ENCODE data around the gene PCBP2.
"Not testable (repeated sequence)": the region's sequence is repeated elsewhere in the genome, so short reads cannot be mapped to it uniquely, and the experiment has no call there.

The PCBP2 gene

DNA sequence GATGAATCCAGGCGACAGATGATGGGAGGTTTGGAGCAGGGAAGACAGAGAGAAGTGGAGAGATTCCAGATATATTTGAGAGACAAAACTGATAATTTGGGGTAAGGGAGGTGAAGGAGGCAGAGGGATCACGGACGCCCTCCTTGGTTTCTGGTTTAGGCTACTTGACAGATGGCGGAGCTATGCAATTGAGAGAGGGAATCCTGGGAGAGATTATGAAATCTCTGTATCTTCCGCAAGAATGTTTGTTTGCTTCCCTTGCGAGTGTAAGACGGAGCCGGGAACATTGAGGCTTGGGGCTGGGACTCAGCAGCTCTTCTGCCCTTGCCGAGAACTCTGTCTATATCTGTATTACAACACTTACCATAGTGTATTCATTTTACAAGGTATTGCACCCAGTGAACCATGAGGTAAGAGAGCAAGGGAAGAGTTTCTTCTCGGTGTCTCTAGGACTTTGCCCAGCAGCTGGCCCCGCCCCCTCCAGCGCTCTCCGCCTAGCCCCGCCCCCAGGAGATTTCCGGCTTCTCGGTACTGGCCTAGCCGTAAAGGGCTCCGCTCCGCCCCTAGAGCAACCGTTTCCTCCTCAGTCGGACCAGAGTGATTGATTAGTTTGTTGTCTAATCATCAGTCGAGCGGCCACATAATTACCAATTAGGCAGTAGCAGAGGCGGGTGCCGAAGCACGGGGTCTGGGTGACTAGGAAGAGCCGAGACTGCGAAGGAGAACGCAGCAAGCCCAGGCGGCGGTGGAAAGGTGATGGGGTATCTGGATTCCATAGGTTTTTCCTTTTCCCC lies 10.7 kb upstream of the PCBP2 start, which contains the start of gene PRR13:
PRR13 (plus strand) TSS at position 695 of the 794 bp plus-strand sequence. CDS start 981 bp downstream, outside the sequence.
- DNase-seq: peak; percentile 97

DNA sequence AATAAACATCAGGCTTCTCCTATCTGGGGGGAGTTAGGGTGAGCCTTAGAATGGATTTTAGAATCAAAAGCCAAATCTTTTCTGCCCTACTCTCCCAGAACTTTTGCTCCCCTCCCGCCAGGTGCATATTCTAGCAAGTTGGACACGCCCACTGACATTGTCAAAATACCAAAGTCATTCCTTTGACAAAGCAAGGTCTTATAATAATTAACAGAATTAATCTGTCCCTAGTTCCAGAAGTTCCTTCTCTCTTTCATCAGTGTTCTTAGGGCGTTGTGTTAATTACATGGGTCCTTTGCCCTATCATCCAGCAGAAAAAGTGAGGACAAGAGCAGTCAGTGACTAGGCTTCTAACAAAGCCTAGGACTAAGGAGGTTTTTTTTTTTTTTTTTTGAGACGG lies 7.9 kb upstream of the PCBP2 start:
- no peak for DNase-seq

DNA sequence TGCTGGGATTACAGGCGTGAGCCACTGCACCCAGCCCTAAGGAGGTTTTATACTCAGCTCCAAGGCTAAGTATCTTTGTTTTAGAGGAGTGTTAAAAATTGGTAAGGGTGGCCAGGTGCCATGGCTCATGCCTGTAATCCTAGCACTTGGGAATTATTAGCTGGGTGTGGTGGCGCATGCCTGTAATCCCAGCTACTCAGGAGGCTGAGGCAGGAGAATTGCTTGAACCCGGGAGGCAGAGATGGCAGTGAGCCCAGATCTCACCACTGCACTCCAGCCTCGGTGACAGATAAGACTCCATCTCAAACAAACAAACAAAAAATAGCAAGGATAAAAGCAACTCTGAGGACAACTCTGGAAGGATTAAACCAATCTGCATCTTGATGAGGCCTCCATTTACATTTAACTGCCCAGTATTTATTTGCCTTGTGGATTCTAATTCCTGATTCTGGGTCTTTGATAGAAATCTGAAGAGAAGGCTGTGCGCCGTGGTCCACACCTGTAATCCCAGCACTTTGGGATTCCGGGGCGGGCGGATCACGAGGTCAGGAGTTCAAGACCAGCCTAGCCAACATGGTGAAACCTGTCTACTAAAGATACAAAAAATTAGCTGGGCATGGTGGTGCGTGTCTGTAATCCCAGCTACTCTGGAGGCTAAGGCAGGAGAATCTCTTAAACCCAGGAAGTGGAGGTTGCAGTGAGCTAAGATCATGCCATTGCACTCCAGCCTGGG lies 7.1 kb upstream of the PCBP2 start:
- not testable (repeated sequence) for DNase-seq

DNA sequence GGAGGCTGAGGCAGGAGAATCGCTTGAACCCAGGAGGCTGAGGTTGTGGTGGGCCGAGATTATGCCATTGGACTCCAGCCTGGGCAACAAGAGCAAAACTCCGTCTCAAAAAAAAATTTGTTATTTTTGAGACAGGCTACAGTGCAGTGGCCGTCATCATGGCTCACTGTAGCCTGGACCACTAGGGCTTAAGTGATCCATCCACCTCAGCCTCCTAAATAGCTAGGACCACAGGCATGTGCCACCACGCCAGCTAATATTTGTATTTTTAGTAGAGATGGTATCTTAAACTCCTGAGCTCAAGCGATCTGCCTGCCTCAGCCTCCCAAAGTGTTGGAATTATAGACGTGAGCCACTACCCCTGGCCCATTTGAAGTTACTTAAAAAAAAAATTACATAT lies 966 bp upstream of the PCBP2 start:
- no peak for DNase-seq

DNA sequence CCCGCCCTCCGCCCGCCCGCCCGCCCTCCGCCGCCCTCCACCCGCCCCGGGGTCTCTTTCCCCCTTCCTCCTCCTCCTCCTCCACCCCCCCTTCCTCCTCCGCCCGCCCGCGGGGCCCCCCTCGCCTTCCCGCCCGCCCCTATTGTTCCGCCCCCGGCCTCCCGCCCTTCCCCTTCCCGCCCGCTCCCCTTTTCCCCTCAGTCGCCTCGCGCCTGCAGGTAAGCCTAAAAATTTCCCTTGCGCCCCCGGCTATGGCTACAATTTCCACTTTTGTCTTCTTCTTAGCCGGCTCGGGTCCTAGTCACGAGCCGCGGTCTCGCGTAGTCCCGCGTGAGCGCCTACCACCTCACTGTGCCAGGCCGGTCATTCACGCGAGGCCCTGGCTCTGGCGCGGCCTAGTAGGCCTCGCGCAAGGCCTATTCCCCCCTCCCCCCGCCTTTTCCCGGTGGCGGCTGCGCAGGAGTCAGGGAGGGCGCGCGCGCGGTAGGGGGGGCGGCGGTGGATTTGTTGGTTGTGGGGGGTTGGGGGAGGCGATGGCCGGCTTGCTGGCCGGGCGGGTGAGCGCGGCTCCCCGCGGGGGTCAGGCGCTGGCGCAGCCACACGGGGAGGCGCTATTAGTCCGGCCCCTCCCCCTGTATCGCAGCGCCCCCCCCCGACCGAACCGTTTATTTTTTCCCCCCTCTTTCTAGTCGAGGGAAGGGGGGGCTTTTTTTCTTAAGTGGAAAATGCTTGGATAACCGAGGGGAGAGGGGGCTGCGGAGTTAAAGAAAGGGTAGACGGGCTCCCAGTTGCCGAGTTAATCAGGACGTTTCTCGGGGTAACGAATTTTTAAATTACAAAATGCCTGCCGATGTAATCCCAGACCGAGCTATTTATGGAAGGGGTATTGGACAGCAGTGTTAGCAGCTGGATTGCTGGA lies 516 bp downstream of the PCBP2 start:
- peak; percentile 86 for DNase-seq

DNA sequence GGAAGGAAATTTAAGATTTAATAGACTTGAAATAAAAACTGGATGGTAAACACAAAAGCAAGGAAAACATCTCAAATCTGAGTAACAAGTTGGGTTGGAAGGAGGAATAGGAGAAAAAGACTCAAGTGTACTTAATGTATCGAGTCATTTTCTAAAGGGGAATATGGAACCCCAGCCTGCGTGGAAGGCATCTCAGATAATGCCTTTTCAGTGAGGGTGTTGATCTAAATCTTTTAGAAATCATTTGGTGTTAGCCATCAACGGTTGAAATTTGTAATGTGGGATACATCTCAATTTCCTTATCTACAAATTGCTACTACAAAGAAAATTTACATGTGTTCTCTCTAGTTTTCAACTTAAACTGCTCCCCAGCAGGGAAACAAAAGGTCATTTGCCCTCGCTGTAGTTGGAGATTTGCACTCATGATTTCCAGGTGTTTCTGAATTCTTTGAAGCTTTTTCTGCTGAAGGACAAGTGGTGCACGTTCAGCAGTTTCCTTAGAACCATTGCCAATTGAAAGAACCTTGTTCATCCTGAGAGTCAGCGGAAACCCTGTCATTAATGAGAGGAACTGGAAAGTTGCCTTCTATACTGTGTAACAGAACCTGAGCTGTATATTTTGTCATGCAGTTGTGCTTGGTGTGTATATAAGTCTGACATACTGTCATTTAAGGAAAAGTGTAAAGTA lies 2.2 kb downstream of the PCBP2 start:
- DNase-seq: no peak

DNA sequence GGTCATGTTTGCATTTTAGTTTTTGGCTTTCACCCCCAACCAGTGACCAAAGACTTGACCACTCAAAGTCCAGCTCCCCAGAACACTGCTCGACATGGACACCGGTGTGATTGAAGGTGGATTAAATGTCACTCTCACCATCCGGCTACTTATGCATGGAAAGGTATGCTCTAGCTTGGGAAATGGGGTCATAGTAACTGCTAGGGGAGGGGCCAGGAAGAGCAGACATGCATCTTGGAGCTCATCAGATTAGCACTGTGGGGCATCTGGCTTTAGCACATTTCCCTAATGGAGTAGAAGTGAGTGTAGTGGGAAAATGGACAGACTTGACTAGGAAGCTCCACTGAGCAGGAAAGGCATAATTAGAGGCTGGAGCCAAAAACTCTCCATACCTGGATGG lies 2.8 kb downstream of the PCBP2 start:
- DNase-seq: no peak

DNA sequence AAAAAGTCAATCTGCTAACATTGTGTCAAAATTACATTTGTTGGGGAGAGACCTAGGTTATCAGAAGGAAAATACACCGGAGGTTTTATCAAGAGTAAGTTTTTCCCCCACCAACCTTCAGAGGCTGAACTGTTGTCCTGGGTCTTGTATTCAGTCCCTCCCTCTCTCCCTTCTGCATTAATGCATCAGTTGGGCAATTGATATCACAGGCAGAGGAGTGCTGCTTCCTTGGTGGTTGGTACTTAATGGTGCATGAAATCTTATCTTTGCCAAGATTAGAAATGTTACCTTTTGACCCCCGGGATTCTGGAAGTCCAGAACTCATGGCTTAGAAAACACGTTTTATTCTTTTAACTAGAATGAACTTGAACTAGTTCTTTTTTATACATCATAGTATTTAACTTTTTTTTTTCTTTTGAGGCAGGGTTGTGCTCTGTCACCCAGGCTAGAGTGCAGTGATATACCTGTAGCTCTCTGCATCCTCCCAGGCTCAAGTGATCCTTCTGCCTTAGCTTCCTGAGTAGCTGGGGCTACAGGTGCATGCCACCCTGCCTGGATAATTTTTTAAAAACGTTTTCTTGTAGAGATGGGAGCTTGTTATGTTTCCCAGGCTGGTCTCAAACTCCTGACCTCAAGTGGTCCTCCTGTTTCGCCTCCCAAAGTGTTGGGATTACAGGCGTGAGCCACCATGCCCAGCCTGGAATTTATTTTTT lies 4.9 kb downstream of the PCBP2 start:
- DNase-seq: no peak

DNA sequence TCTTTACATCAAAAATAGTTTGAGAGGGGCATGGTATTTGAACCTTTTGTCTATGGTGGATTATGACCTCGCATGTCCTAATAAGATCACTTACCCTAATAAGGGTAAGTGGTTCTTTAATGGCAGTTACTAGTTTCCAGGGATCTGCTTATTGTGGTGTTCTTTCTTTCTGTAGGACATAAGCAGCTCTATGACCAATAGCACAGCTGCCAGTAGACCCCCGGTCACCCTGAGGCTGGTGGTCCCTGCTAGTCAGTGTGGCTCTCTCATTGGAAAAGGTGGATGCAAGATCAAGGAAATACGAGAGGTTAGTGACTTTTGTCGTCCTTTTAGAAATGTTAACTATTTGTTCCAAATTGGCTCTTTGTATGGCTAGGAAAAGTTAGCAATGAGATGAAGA lies 7.2 kb downstream of the PCBP2 start:
- no peak for DNase-seq

DNA sequence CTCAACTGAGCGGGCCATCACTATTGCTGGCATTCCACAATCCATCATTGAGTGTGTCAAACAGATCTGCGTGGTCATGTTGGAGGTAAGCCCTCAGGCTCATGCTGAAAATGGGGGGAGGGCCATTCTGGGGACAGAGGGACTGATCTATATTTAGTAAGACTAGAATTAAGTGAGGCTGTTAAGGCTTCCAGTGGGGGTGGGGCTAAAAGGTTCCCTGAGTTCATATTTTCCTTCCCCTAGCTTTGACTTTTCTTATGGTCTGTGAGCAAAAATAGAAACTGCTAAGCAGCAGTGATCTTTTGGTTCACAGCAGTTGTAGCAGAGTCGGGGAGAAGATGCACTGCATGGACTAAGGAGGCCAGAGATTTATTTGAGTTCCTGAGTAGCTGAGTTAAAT lies 9.2 kb downstream of the PCBP2 start:
- DNase-seq: no peak

DNA sequence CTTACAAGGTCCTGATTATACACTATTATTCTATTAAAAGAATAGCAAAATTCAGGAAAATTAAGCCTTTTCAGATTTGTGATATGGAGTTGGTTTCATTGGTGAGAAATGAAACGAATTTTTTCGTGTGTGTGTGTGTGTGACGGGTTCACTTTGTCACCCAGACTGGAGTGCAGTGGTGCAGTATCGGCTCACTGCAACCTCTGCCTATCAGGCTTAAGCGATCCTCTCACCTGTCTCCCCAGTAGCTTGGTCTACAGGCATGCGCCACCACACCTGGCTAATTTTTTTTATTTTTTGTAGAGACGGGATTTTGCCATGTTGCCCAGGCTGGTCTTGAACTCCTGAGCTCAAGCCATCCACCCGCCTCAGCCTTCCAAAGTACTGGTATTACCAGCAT lies 9.7 kb downstream of the PCBP2 start:
- no peak for DNase-seq

DNA sequence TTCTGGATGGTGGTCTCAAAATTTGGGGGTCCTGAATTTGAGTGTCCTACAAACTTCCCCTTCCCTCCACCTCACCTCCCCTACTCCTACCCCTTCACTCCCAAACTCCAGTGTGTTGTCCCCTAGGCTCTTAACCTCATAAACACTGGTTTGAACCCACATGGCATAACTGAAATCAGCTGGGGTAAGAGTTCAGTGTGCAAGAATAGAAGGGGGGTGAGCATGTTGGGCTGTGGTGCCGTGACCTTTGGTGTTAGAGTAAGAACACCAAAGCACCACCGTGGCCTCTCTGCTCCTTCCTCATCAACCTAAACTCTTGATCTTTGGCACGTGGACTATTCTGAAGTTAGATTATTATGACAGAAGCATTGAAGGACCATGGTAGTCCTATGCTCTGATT lies 11.0 kb downstream of the PCBP2 start:
- no peak for DNase-seq

DNA sequence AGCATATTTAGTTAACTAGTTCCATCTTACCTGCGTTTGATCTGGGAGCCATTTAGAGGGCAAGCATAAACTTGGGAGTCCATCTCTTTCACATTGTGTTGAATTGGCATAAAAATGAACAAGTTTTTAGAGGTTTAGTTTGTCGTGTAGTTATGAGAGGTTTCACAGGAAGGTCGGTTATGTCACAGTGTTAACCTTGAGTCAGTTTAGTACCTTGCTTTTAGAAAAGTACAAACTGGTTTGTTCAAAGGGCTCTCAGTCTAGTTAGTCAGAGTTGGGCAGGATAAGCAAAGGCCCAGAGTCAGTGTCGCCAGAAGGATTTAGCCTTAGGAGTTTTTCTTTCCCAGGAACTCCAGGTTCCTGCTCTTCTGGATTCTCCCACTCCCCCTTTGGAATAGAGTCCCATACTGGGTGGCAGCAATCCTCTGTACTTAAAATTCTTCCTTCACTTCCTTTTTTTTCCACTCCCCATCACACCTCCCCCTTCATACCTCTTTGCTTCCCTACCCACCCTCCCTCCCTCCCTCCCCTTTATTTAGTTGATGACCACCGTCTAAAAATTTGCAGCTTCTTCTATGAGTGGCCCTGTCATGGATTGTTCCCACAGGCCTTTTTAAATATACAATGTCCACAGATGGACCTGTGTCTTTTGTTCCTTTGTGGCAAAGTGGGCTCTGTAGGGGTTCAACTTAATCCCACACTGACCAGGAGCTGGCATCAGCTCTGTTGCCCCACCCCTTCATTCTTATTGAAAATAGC lies 12.1 kb downstream of the PCBP2 start:
- no peak for DNase-seq

DNA sequence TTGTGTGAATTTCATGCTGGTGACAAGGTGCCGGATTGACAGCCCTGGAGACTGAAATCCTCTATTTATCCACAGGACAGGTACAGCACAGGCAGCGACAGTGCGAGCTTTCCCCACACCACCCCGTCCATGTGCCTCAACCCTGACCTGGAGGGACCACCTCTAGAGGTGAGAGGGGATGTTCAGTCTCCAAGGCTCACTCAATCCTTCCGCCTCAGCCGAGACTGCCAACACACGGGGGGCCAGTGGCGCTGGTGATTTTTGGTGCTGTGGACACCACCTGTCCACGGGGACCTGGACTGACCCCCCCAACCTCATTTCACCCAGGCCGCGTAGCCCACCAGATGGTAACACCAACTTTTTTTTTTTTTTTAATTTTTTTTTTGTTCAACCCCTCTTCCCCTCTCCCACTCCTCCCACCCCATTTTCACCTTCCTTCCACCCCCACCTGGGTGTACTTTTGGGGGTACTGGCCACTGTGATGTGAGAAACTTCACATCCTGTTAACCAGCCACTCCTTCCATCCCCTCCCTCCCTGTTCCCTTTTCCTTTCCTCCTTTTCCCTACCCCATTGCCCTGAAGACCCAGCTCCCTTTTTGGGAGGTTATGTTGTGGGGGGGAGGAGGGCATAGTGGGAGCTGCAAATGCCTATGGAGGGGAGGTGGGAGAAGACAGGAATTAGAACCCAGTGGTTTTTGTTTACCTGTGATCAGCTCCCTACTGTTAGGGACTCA lies 12.9 kb downstream of the PCBP2 start:
- DNase-seq: no peak

DNA sequence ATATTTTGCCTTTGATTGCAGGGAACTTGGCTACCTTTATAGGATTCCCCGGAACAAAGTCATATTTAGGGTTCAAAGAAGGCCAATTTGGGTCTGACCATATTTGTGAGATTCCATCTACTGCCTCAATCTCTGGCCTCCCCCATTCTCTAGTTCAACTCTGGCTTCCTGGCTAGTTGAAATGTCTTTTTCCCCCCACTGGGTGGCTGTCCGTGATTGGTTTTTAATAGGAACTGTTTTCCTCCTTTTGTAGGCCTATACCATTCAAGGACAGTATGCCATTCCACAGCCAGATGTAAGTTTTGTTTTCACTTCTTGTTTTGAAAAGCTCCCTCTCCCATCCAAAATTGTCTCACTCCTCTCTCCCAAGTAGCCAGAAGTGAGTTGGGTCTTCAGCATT lies 13.8 kb downstream of the PCBP2 start:
- DNase-seq: no peak

DNA sequence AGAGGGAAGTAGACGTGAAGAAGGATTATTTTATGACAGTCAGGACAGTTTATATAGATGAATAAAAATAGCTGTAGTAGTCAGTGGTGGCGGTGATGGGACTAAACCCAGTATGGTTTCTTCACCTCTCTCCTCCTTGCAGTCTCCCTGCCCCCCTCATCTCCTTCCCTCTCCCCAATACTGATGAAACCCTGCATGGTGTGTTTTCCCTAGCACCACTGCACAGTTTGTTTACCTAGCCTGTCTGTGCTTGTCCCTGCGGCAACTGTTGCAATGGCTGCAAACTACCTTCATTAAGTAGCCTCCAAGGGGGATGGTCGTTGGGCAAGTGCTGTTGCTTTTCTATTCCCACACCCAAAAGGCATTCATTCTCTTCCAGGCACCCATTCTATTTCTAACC lies 14.7 kb downstream of the PCBP2 start:
- no peak for DNase-seq

DNA sequence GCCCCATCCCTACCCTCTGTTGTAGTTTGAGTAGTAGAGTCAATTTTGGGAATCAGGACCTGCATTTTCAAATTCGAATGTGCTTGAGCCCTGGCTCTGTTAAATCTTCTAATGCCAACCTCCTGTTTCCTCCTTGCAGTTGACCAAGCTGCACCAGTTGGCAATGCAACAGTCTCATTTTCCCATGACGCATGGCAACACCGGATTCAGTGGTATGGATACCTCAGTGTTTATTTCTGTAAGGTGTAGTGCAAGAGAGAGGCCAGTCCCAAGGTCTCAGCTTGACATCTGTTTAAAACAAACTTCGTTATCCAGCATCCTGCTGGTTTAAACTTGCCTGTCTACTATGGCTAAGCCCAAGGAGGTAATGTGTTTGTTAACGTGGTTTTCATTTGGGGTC lies 15.2 kb downstream of the PCBP2 start:
- DNase-seq: no peak

DNA sequence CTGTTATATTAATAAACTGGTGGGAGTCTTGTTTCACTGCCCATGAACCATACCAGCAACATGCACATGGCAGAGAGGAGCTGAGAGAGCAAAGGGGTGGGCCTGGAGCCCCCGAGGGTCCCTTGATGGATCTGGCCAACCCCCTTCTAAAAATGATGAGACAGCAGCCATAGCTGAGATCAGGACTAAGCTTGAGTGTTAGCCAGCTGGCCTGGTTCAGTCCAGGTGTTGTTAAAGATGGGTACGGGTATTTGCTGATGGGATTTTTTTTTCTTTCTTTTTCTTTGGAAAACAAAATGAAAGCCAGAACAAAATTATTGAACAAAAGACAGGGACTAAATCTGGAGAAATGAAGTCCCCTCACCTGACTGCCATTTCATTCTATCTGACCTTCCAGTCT lies 16.0 kb downstream of the PCBP2 start:
- no peak for DNase-seq

DNA sequence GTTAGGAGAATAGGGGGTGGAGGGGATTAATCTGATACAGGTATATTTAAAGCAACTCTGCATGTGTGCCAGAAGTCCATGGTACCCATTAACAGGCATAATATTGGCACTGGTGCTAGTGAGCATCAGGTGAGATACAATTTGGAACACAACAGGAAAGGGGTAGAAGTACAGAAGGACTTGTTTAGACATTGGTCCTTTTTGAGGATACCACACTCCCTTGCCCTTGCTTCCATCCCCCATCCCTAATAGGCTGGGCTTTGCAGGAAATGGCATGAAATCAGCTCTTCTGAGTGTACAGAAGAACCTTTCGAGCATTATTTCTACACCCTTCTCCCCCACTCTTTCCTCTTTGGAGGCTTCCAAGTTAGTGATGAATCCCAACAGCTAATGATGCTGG lies 16.4 kb downstream of the PCBP2 start:
- DNase-seq: no peak

DNA sequence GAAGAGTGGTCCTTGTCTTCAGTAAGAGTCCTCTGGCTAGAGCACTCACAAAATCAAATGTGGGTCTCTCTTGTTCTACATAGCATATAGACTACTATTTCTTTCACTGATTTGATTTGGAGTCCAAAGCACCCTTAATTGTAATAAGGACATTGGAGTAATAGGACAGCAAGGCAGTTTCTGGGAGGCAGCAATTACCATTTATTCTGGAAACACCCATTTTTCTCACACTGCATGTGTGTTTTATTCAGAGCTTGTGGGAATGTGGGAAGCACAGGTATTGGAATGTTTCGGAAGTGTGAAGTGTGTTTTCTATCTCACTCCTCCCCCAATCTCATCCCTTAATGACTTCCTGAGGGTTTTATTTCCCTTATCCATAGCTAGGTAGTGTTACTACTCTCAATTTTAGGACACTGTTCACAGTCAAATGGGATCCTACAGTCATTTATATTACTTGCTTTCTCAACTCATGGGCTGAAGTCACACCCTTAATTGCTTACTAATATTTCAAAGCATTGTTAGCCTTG lies 20.2 kb downstream of the PCBP2 start:
- DNase-seq: no peak

Data from NCI-H510A (cell line).